Testis (tissue), 2 donors: ENCODE results near the gene TNFRSF8.

Experiments used
- POLR2A ChIP-seq: fragments of 450-650 bp; IDR thresholded peaks from one replicate; pipeline ENCODE4 v1.6.1; 2017; ENCODE audit warnings: antibody characterized with exemption, mild to moderate bottlenecking, moderate library complexity
- TF ChIP-seq, protein P1 (sequence below), 3 experiments: fragments of 450-650 bp in 2 of 3; fragments of 200-600 bp in 1 of 3; sonication (generic) in 1 of 3; IDR thresholded peaks; one replicate each; pipeline ENCODE4 v1.5.1; 2016 to 2019; ENCODE audit warnings: antibody characterized with exemption in 3 of 3, mild to moderate bottlenecking in 2 of 3, moderate library complexity in 1 of 3

DNA sequence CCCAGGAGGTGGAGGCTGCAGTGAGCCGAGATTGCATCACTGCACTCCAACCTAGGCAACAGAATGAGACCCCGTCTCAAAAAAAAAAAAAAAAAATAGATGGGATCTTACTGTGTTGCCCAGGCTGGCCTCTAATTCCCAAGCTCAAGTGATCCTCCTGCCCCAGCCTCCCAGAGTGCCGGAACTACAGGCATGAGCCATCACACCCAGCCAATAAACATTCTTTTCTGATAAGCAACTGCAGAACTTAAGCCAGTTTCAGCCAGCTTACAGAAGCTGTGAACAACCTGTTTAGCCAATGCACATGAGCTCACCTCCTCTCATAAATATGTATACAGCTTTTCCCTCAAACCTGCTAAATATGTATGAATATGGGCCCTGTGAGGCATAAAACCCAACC lies 46.9 kb upstream of the TNFRSF8 start:
- TF ChIP-seq, protein P1, sequence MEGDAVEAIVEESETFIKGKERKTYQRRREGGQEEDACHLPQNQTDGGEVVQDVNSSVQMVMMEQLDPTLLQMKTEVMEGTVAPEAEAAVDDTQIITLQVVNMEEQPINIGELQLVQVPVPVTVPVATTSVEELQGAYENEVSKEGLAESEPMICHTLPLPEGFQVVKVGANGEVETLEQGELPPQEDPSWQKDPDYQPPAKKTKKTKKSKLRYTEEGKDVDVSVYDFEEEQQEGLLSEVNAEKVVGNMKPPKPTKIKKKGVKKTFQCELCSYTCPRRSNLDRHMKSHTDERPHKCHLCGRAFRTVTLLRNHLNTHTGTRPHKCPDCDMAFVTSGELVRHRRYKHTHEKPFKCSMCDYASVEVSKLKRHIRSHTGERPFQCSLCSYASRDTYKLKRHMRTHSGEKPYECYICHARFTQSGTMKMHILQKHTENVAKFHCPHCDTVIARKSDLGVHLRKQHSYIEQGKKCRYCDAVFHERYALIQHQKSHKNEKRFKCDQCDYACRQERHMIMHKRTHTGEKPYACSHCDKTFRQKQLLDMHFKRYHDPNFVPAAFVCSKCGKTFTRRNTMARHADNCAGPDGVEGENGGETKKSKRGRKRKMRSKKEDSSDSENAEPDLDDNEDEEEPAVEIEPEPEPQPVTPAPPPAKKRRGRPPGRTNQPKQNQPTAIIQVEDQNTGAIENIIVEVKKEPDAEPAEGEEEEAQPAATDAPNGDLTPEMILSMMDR (IDR thresholded peaks at IDR 0.05) = no peak
- TF ChIP-seq POLR2A = no peak
